Ramos (cell line): ENCODE data around the gene NCKAP5.
"Not testable (repeated sequence)": the region's sequence is repeated elsewhere in the genome, so short reads cannot be mapped to it uniquely, and the experiment has no call there.

Experiments used
- in situ Hi-C: fragments of 300-500 bp; cut with MboI; formaldehyde crosslinking; loops from one replicate; pipeline ENCODE4 v1.14.3; 2022; ENCODE audit warnings: low sequenced_read_pairs; ENCODE audit not compliant: unreplicated experiment

NCKAP5 gene

DNA sequence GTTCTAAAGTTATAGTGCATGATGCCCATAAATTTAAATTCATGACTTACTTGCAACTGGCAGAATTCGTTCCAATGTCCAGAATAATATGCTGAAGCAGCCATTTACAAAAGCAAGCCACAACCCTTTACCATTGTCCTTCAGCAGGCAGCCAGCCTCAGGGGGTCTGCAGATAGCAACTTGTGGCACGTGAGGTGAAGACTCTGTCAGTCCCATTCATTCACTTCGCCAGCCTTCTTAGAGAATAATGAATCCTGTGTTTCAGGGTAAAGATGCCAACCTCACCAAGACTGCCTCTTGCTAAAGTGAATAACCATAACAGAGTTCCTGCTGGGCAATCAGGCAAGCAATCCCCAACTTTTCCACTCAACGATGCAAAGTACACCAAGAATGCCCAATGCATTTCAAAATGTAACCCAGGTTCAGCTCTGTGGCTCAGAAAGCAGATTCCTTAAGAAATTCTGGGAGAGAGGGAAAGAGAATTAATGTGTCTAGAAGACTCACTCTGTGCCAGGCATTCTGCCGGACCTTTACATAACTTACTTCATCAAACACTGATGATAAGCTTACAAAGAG, 315.4 kb downstream of the NCKAP5 start:
- in situ Hi-C loops, result no loop called here

DNA sequence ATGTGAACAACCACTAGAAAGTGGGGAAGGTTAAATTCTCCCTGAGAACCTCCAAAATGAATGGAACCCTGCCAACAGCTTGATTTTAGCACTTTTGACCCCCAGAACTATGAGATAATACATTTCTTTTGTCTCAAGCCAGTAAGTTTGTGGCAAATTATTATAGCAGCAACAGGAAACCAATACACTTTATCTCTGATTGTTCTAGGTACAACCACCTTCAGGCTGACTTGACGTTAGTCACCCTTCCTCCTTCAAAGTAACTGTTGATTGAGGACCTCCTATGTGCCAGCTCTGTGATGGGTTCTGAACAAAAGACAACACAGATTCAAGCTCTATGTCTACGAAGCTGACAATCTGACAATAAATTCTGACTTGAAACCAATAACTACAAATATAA, 318.9 kb downstream of the NCKAP5 start:
- in situ Hi-C loops, result no loop called here

DNA sequence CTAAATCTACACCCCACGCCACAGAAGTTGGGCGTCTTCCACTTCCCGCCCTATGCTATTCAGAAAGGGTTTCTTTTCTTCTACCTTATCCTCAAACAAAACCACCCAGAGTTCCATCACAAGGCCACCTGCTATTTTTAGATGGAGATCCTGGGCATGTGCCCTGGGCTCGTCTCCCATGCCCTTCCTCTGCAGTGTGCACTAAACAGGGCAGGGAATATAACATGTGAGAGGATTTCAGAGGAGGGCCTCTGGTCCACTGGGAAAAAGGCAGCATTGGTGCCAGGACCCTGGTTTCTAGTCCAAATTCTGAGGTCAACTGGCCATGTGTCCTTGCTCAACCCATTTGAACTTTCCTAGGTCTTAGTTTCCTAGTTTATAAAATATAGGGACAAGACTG, 320.0 kb downstream of the NCKAP5 start:
- in situ Hi-C loops, result no loop called here

DNA sequence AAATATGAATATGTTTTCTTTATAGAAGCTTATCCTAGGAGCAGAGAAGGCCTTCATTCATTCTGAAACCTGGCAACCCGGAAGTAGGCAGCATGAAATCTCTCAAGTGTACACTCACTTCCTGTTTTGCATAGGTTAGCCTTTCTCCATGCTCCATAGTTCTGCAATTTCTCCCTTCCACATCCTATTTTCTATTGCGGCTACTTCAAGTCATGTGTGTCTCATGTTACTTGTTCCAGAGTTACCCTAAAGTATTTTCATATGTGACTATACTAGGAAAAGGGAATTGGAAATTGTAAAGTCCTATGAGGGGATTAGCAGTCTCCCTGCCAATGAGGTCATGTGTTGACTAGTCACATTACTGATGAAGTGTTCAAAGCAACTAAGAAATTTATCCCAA, 320.6 kb downstream of the NCKAP5 start:
- in situ Hi-C loops, result no loop called here

DNA sequence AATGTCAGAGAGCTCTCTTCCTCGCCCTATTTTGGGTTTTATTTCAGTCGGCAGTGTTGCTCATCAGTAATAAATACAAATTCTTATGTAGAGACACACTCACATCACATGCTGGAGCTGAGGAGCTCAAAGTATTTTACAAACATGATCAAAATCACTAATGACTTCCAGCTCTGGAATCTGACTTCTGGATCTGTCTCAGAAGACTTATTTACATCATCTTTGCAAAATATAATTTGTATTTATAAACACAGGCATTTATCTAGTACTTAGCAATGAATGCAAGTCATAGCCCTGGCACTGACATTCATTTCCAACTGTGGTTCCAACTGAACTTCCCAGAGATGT, 327.1 kb downstream of the NCKAP5 start:
- in situ Hi-C loops, result no loop called here

DNA sequence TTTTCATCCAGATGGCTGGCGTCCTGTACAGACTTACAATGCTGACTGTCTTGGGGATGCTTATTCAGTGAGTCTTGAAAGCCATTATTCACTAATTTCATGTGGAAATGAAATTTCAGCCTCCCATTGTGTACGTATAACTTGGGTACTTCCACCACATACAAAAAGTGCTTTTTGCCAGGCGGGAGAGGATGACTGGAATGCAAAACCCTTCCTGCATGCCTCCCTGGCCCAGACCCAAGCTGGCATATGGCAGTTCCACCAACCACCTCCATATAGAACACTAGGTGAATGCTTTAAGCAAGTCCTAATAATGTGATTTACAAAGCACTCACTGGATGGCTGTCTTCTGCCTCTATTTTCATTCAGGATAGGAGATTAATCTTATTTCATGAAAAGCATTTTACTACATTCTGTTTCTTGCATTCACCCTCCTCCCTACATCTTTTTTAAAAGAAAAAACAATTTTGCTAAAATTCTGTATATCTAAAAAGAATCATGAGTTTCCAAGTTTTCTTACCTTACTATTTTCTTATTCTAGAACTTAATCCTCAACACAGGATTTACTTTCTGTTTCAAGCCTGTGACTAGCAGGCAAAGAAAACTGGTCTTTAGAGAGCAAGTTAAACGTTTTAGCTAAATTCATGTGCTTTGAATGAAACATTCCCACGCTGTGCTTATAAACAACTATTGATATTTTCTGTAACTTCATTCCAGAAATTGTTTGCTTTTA, 327.6 kb downstream of the NCKAP5 start:
- in situ Hi-C loops, result no loop called here

DNA sequence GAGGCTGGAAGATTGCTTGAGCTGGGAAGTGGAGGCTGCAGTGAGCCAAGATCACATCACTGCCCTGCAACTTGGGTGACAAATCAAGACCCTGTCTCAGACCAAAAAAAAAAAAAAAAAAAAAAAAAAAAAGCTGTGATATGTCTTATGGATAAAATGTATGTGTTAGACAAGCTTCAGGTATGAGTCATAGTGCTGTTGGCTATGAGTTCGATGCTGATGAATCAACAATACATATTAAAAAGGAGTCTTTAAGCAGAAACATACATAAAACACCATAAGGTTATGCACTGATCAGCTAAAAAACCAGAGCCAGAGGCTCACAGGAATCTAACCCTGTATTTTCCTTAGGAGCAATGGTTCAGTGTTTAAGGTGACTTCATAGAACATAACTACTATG, 332.3 kb downstream of the NCKAP5 start:
- in situ Hi-C loops, result no loop called here

DNA sequence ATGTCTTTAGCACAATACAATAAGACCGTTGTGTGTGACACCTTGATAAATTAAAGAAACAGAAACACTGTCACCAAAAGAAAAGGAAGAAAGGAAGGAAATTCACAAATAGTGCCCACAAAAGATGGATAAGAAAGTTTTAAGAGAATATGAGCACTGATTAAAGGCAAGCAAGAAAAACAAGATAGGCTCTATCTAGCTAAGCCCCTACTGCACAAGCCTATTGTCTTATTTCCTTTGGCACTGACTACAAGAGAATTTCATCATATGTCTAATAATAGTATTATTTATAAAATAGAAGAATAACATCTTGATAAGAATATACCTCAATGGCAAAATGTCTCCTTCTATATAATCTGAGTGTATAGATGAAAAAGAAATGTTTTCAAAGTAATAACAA, 335.7 kb downstream of the NCKAP5 start:
- in situ Hi-C loops, result no loop called here

DNA sequence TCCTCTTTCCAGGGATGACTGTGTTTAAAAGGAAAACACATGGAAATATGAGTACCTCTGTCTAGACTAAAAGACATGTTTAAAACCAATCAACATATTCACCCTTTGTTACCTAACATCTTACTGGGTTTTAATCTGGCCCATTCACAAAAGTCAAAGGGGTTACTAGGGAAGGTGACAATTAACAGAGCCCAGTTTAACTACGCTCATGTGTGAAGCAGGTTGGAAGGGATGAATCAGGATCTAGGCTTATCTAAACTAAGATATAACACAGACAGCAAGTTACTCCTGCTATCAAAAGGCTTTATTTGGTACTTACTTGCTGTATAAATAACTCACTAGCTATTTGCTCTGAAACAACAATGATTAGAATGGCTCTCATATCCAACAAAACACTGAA, 337.0 kb downstream of the NCKAP5 start:
- in situ Hi-C loops, result no loop called here

DNA sequence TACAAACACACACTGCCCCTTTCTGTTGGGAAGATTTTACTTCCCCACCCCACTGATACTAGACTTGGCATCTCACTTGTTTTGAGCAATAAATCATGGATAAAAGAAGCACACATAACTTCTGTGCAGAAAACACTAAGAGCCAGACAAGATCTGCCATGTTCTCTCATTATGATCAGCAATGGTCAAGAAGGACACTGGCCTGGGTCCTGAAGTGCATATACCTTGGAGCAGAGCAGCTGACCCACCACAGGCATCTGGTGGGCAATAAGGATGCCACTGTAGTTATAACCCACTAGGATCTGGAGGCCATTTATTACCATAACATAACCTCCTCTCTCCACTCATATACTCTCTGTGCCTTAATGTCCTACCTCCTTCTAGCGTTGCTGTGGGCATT, 338.3 kb downstream of the NCKAP5 start:
- in situ Hi-C loops, result no loop called here

DNA sequence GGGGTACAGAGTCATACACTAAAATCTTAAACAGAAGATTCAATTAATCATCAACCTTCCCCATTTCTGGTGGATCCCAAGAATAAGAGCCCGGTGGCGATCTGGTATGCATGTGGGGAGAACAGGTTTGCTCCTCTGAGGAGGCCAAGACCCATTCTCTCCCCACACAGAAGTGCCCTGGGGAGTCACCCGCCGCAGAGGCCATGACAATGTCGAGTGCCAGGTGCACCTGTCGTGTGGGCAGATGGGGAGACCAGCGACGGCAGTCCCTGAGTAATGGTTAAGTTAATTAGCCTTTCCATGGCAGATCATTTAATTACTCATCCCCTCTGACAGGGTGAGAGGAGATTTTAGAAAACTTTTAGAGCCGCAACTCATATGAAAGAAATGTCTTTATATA, 345.0 kb downstream of the NCKAP5 start:
- in situ Hi-C loops, result no loop called here

DNA sequence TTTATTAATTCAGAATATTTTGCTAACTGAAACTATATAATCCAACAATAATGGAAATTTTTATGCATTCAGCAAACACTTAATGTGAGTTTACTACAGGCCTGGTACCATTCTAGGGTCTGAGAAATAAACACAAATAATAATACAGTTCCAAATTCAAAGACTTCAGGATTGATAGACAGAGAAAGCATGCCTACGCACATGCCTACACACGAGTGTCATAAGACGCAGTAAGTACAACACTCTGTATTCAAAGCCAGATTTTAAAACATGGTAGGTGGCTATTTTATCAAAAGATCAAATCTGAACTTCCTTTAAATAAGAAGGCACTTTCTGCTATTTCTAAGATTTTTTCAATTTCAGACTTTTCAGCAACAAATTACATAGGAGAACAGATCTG, 346.9 kb downstream of the NCKAP5 start:
- in situ Hi-C loops, result no loop called here

DNA sequence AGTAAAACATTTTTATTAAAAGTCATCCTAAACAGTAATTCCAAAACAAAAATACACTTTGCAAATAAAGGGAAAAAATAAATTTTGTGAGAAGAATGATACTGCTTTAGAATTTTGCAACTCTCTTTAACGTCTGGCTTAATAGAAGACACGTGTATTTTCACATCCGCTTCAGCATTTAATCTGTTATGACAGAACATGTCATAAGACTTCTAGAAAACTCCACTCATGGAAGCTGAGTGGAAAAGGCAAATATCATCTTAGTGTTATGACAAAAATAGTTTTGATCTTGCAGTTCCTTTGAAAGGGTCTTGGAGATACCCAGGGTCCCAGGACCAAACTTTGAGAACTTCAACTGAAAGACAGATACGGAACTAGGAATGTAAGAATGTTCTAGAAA, 350.1 kb downstream of the NCKAP5 start:
- in situ Hi-C loops, result no loop called here

DNA sequence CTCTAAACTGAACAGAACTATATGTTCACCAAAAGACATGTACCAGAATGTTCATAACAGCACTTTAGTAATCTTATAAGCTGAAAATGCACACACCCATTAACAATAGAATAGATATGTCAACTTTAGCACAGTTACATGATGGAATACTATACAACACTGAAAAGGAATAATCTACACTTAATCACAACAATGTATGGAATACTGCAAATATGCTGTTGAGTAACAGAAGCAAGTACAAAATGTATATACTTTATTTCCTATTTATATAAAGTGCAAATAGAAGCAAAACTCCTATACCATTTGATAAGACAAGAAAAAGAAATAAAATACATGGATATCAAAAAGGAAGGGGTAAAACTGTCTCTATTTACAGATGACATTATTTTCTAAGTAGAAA, 352.8 kb downstream of the NCKAP5 start:
- in situ Hi-C loops, result no loop called here

DNA sequence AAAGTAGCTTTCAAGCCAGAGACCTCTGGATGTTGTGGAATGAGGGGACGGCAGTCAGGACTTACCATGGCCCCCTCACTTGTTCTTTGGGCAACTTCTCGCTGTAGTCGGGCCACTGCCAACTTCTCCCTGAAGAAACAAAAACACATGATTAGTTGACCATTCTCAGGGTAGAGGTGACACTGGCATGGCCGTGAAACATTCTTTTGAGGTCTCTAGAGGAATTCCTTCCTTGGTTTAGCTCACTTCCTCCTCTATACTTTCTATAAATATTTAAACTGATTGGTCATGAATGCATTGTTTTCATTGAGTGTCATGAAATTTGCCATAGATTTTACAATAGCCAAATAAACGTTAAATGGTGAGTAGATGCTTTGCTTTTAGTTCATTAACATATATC, 354.6 kb downstream of the NCKAP5 start:
- in situ Hi-C loops, result no loop called here

DNA sequence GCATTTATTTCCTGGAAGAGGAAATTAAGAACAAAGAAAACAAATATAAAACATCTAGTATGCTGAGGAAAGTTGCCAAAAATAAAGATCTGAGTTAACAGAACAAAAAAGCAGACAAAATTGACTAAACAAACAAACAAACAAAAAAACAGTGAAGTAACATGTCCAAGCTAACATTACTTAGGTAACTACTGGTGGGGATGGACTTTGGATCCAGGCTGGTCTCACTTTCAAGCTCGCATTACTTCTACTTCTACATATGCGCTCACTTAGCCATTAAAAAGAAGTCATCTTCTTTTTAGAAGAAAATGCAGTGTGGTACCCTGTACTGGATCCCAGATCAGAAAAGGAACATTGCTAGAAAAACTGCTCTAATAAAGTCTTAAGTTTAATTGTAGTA, 358.9 kb downstream of the NCKAP5 start:
- in situ Hi-C loops, result no loop called here

DNA sequence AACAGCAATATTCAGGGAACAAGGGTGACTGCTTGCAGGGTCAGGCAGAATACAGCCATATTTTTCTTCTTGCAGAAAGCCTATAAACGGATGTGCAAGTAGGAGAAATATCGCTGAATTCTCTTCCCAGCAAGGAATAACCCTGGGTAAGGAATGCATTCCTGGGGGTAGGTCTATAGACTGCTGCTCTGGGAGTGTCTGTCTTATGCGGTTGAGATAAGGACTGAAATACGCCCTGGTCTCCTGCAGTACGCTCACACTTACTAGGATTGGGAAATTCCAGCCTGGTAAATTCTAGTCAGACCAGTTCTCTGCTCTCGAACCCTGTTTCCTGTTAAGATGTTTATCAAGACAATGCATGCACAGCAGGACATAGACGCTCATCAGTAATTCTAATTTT, 361.6 kb downstream of the NCKAP5 start:
- in situ Hi-C loops, result not testable (repeated sequence)

DNA sequence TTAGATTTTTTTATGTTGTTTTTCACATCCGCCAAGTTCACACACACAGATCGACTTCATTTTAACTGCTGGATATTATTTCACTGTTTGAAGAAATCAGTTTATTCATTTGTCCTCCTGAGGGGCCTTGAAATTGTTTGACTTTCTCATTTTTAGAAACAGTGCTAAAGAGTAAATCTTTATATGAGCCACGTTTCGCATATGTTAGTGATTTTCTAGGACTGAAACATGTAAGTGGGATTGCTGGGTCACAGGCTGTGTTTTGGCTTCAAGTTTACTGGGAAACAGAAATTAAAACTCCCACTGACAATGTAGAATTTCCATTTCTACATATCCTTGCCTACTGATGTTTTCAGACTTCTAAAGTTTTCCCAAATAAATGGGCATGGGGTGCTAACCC, 363.8 kb downstream of the NCKAP5 start:
- in situ Hi-C loops, result no loop called here

DNA sequence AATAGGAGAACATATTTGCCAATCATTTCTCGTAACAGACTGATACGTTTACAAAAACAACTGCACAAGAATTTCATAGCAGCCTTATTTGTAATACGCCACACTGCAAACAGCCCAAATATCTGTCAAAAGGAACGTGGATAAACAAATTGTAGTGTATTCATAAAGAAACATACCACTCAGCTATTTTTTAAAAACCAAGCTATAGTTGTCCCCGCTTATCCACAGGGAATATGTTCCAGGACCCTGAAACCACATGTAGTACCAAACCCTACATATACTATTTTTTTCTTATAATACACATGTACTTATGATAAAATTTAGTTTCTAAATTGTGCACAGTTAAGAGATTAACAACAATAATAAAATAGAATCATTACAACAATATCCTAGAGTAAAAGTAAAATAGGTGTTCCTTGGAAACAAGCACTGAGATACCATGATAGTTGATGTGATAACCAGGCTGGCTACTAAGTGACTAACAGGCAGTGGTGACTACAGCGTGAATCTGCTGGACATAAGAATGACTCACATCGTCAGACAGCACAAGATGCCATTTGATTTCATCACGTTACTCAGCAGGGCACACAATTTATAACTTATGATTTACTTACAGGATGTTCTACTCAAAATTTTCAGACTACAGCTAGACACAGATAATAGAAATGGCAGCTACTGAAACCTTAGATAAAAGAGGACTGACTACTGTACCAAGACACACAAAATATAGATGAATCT, 367.4 kb downstream of the NCKAP5 start:
- in situ Hi-C loops, result no loop called here

DNA sequence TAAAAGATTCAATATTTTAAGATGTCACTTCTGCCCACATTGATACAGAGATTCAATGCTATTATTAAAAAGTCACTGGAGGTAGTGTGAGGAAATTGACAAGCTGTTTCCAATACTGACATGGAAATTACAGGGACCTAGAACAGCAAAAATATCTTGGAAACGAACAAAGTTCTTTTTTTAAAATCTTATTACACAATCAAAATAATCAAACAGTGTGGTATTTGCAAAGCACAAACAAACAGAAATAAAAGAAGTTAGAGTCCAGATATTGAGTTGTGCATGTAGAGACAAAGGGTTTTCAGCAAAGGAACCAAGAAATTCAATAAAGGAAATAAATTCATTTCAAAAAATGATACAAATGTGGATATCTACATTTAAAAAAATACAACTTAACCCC, 369.6 kb downstream of the NCKAP5 start:
- in situ Hi-C loops, result no loop called here

DNA sequence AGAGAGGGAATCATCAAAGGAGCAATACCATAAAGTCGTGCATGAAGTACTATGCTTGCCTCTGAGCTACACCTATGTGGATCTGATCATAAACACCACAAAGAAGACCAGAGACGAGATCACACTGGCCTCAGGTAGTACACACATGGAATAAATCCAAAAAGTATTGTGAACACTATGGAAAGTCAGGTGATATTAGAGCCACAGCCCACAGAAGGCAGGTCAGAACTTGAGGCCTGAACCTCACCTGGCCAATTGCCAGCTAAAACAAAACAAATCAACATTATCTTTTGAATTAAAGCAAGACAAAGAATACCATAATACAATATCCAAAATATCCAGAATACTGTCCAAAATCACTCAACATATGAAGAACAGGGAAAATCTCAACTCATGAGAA, 371.1 kb downstream of the NCKAP5 start:
- in situ Hi-C loops, result no loop called here
